GM18873 (cell line): ENCODE results near the gene RNF150.

ENCODE experiments used
- ATAC-seq: cut with Tn5 transposase; IDR thresholded peaks from one replicate; pipeline ENCODE4 v1.9.1; 2021; ENCODE audit warnings: mild to moderate bottlenecking, moderate library complexity, moderate number of reproducible peaks; ENCODE audit not compliant: unreplicated experiment, low FRiP score

Gene RNF150

GRCh38 chr4:141132072-141132708, 1.1 kb downstream of the RNF150 start:
- no peak for ATAC-seq

- no peak for ATAC-seq
Observed at GRCh38 chr4:141131723-141132071, 1.6 kb downstream of the RNF150 start.

- no peak for ATAC-seq
Observed at GRCh38 chr4:141130947-141131605, 2.2 kb downstream of the RNF150 start.

DNA sequence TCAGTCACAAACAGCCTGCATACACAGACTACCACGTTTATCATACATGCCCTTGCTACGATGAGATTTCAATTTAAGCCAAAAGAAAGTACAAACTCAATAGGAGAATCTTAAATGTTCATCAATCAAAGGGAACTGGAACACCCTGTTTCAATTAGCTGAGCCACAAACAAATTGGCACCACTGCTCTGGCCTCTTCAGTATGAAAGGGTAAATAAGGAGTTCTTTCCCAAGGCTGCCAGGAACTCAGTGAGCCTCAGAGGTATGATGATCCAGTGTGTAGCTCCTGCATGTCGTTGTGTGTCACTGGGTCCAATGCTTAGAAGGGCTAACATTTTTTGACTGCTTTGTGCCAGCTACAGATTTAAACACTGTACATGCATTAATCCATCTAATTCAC, 5.4 kb downstream of the RNF150 start:
- ATAC-seq = no peak

GRCh38 chr4:141126769-141127168, 6.5 kb downstream of the RNF150 start:
- ATAC-seq = no peak

DNA sequence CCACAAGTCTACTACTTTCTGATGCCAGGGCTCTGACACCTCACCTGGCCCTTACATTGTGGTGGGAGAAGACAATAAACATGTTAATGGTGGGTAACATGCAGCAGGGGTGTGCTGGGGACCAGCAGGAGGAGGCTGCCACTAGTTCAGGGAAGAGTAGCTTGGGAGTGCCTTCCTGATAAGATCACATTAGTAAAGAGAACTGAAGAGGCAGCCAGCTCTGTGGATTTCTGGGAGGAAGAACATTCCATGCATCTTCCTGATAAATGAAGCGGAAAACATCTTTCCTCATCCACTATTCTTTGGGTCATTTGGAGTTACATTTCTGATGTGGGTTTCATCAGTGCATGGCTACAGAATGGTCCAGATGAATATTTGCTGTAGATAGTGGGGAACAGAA, 9.0 kb downstream of the RNF150 start:
- no peak for ATAC-seq

GRCh38 chr4:141121768-141122454, 11.4 kb downstream of the RNF150 start:
- ATAC-seq = peak; percentile 91

DNA sequence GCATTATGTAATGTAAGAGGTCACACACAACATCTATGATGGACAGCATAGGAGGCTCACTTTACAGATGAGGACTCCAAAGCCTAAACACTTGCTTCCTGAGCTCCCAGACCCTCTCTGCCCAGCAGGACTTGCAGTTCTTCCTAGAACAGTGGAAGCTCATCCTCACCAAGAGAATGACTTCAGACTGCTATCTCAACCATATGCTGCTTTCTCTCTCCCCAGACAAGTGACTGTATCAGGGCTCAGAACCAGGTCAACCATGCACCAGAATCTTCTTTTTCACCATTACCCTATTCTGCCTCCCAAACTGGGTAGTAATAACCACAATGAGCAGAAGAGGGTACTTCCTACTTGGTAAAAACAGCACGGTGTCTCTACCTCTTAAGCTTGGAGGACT, 12.2 kb downstream of the RNF150 start:
- ATAC-seq = no peak

GRCh38 chr4:141120036-141120593, 13.2 kb downstream of the RNF150 start:
- no peak for ATAC-seq

DNA sequence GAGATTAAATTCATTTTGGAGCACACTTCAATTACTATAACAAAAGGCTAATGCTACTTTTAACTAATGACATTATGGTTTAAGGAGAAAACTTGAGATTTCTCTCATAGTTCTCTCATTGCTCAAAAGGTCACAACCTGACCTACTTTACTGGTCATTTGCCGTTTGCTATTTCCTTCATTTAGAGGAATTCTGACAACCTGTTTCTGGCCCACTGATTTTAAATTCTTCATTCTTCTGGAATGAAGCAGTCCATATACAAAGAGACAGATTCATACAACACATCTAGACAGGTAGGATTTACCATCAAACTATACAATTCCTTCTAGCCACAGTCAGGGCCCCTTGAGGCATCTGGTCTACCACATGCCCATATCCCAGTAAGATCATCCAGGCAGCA, 14.2 kb downstream of the RNF150 start:
- ATAC-seq = no peak

- ATAC-seq = no peak
Observed at GRCh38 chr4:141118381-141118780, 14.9 kb downstream of the RNF150 start.

- ATAC-seq = no peak
Observed at GRCh38 chr4:141117935-141118334, 15.3 kb downstream of the RNF150 start.

DNA sequence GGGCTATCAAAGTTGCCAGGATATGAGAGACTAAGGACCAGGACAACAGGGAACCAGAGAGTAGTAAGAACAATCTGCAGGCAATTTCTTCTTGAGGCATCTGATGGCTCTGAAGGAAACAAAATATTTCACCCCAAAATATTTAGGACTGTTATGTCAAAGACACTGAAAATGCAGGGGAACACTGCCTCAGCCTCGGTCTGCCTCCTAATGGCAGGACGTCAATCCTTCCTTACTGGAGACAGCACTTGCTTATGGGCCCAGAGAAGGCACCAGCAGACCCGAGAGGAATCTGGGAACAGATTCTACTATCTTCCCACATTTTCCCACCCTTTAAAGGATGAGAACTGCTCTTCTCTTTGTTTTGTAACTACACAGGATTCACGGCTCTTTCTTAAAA, 23.3 kb downstream of the RNF150 start:
- ATAC-seq = no peak

- ATAC-seq = no peak
Observed at GRCh38 chr4:141107927-141108326, 25.3 kb downstream of the RNF150 start.

GRCh38 chr4:141102367-141102766, 30.9 kb downstream of the RNF150 start:
- no peak for ATAC-seq

- ATAC-seq = no peak
Observed at GRCh38 chr4:141101511-141101910, 31.8 kb downstream of the RNF150 start.

GRCh38 chr4:141099326-141099725, 33.9 kb downstream of the RNF150 start:
- ATAC-seq = no peak

GRCh38 chr4:141098163-141098562, 35.1 kb downstream of the RNF150 start:
- ATAC-seq = no peak

DNA sequence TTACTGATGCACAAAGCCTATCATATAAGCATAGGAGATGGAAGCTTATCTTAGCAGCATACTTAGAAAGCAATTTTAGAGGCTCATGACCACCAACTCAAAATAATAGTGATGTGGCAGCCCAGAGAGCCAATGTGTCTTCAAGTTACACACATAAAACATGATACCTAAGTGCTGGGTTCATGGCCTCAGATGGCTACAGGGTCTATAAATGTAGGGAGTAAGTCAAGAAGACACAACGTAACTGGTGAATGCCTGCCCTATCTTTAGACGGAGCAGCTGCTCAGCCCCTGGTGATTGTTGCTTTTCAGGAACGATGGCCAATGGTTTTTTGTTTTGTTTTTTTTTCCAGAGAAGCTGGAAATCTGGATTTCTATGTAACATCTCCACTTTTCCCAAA, 42.8 kb downstream of the RNF150 start:
- ATAC-seq = no peak

DNA sequence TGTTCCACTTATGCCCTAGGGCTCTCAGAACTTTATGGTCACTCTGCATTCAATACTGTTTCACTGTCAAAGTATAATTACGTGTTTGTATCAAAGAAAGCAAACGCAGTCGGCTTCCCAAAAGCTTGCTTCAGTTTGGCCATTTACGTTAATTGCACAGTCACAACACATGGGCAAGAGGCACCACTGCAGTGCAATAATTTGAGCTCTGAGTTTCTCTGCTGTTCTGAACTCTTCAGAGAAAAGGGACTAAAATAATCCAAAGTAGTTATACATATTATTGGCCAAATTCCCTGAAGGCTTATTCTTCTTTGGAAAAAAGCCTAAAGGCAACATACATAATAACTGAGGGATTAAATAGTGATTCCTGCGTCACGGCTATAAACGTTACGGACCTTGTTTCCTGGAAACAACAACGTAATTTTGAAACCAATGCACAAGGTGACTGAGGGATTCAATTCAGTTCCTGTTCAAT, 51.3 kb downstream of the RNF150 start:
- ATAC-seq = no peak

GRCh38 chr4:141080668-141081067, 52.6 kb downstream of the RNF150 start:
- ATAC-seq = no peak
